GM10248 (cell line): ENCODE data around the gene SUPT6H.

Experiments used
- CTCF ChIA-PET: fragments of 300-600 bp; sonication (Branson Sonifier 250); formaldehyde crosslinking; extraction: SDS; loops from one replicate; lab custom pipeline; 2021; ENCODE audit warnings: antibody characterized with exemption; lab: Yijun Ruan, JAX
- POLR2A ChIA-PET: fragments of 350-650 bp; sonication (Branson Sonifier 250); formaldehyde crosslinking; extraction: SDS; loops from one replicate; lab custom pipeline; 2020; ENCODE audit warnings: antibody characterized with exemption; lab: Yijun Ruan, JAX
- DNase-seq: peaks from one replicate; pipeline ENCODE4 v3.0.0; 2012; ENCODE audit errors: extremely low spot score
- CTCF ChIP-seq: IDR thresholded peaks from 2 replicates; pipeline ENCODE4 v1.5.1; 2012; ENCODE audit warnings: mild to moderate bottlenecking, low read depth; ENCODE audit errors: extremely low read depth, missing control alignments, control extremely low read depth

Gene SUPT6H

GRCh38 chr17:28706471-28707338 is 44.7 kb downstream of the SUPT6H start:
- DNase-seq, result no peak
- no peak for TF ChIP-seq CTCF
- CTCF ChIA-PET, result interaction anchor here (1.2 kb wide), 1 partner anchor 57 kb away, joined by 4 read pairs; no protein-coding TSS in a partner anchor
- POLR2A ChIA-PET, result interaction anchor here (1.5 kb wide), 1 partner anchor 13 kb away, joined by 5 read pairs; the partner anchor contains the start of gene RPL23A

GRCh38 chr17:28707339-28707720 is 45.3 kb downstream of the SUPT6H start:
- no peak for DNase-seq
- CTCF ChIA-PET, result interaction anchor here (1.2 kb wide), 1 partner anchor 56 kb away, joined by 4 read pairs; no protein-coding TSS in a partner anchor
- TF ChIP-seq CTCF, result no peak
- POLR2A ChIA-PET, result interaction anchor here (1.5 kb wide), 1 partner anchor 12 kb away, joined by 5 read pairs; the partner anchor contains the start of gene RPL23A

- TF ChIP-seq CTCF, result no peak
- POLR2A ChIA-PET, result interaction anchor here (0.5 to 1.8 kb wide), 11 partner anchors 9 to 466 kb away, joined by 3 to 21 read pairs (median 4); partner anchors contain the start of genes RPL23A and TLCD1
- CTCF ChIA-PET, result interaction anchor here (1.0 to 4.0 kb wide), 11 partner anchors 10 to 406 kb away, joined by 3 to 25 read pairs (median 5); partner anchors contain the start of genes RPL23A and TLCD1
- DNase-seq, result peak; percentile 95
These were observed 49.1 kb downstream of the SUPT6H start for GRCh38 chr17:28710861-28711722.

- peak; percentile 45 for DNase-seq
- ChIA-PET CTCF (interaction anchor here (1.0 to 4.0 kb wide), 11 partner anchors 9 to 405 kb away, joined by 3 to 25 read pairs (median 4); partner anchors contain the start of genes RPL23A and TLCD1), POLR2A (interaction anchor here (0.6 to 1.8 kb wide), 6 partner anchors 8 to 379 kb away, joined by 3 to 21 read pairs (median 4); partner anchors contain the start of gene RPL23A)
- no peak for TF ChIP-seq CTCF
These were observed 49.7 kb downstream of the SUPT6H start, which contains the start of gene PROCA1 for GRCh38 chr17:28711723-28712031. TSS of gene PROCA1 (minus strand) at chr17:28711888. CDS start at chr17:28711660, 228 bp downstream.

GRCh38 chr17:28712032-28712704 is 50.2 kb downstream of the SUPT6H start:
- POLR2A ChIA-PET, result interaction anchor here (0.5 to 1.6 kb wide), 3 partner anchors 13 to 580 kb away, joined by 4 to 9 read pairs (median 6); no protein-coding TSS in a partner anchor
- CTCF ChIA-PET, result interaction anchor here (1.0 to 4.0 kb wide), 10 partner anchors 9 to 404 kb away, joined by 3 to 25 read pairs (median 4); partner anchors contain the start of genes RPL23A and TLCD1
- DNase-seq, result peak; percentile 83
- peak; percentile 12 for TF ChIP-seq CTCF
